Thoracic aorta (tissue), 2 donors: ENCODE results near the gene PRRG2. TPM values are rescaled to one million over a fixed set of nuclear protein-coding genes. Genes with fewer than 3 reads are reported as not detected.

Source experiments
- ATAC-seq: fragments of 150-250 bp; one replicate; pipeline ENCODE4 v1.8.0; 2017; ENCODE audit warnings: low read depth; ENCODE audit not compliant: insufficient number of reproducible peaks, low FRiP score
- DNase-seq: peaks from one replicate; pipeline ENCODE4 v3.0.0-alpha.2; 2020; ENCODE audit warnings: low spot score
- H3K27ac ChIP-seq, 2 donors: fragments of 200-600 bp; sonication (generic); 1 replicate in 1 of 2; 2 replicates in 1 of 2; pipeline ENCODE4 v1.5.1; 2016; ENCODE audit warnings: mild to moderate bottlenecking in 2 of 2, moderate library complexity in 2 of 2
- H3K27me3 ChIP-seq: fragments of 200-600 bp; sonication (generic); replicated peaks from 2 replicates; pipeline ENCODE4 v1.6.0; 2016; ENCODE audit warnings: mild to moderate bottlenecking; ENCODE audit not compliant: insufficient read depth
- H3K36me3 ChIP-seq: fragments of 200-600 bp; sonication (generic); one replicate; pipeline ENCODE4 v1.5.1; 2016
- H3K4me1 ChIP-seq, 2 donors: fragments of 200-600 bp; sonication (generic); 1 replicate in 1 of 2; 2 replicates in 1 of 2; pipeline versions ENCODE4 v1.5.1 to v1.6.0; 2016; ENCODE audit warnings: low read depth in 2 of 2, mild to moderate bottlenecking in 1 of 2; ENCODE audit not compliant: control insufficient read depth in 1 of 2
- H3K4me3 ChIP-seq: fragments of 200-600 bp; sonication (generic); 2 replicates; pipeline ENCODE4 v1.5.1; 2016; ENCODE audit warnings: mild to moderate bottlenecking
- H3K9me3 ChIP-seq: fragments of 200-600 bp; sonication (generic); 2 replicates; pipeline ENCODE4 v1.5.1; 2016
- total RNA-seq, 2 donors: library from RNA; depleted of rRNA; stranded (reverse); fragments of >200 nt; gene quantifications; one replicate each; pipeline versions ENCODE4 v1.1.0 to v1.2.3, GENCODE V29; 2016
- TF ChIP-seq, protein P1 (sequence below): fragments of 200-600 bp; sonication (generic); IDR thresholded peaks from one replicate; pipeline ENCODE4 v1.5.1; 2019; ENCODE audit warnings: antibody characterized with exemption

Gene PRRG2
- total RNA-seq, 2 donors from 2014 or later = not detected

DNA sequence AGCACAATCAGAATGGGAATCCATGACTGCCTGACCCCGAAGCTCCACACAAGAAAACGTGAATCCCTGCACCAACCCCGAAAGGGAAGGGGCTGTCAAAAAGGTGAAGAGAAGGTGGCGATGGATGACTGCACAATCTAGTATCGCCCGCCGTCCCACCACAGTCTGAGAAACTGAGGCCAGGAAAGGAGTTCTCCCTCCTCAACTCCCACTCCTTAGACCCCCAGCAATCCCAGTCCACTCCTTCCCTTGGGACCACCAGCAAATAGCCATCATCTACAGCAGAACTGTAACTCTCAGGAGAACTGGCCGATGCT lies 1.2 kb upstream of the PRRG2 start:
- peak overlapping the region; percentile 77 for H3K4me3 ChIP-seq
- peaks cover 4% of the 10 kb centered on the region for H3K36me3 ChIP-seq
- ATAC-seq (no peak), DNase-seq (no peak)
- no peaks in the 10 kb centered on the region for H3K27me3 ChIP-seq
- peaks cover 9 to 16% of the 10 kb centered on the region in 2 donors for H3K4me1 ChIP-seq
- H3K9me3 ChIP-seq = no peaks in the 10 kb centered on the region
- peak overlapping the region; percentile 23 to 62 for H3K27ac ChIP-seq
- TF ChIP-seq, protein P1, sequence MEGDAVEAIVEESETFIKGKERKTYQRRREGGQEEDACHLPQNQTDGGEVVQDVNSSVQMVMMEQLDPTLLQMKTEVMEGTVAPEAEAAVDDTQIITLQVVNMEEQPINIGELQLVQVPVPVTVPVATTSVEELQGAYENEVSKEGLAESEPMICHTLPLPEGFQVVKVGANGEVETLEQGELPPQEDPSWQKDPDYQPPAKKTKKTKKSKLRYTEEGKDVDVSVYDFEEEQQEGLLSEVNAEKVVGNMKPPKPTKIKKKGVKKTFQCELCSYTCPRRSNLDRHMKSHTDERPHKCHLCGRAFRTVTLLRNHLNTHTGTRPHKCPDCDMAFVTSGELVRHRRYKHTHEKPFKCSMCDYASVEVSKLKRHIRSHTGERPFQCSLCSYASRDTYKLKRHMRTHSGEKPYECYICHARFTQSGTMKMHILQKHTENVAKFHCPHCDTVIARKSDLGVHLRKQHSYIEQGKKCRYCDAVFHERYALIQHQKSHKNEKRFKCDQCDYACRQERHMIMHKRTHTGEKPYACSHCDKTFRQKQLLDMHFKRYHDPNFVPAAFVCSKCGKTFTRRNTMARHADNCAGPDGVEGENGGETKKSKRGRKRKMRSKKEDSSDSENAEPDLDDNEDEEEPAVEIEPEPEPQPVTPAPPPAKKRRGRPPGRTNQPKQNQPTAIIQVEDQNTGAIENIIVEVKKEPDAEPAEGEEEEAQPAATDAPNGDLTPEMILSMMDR = no peak

GRCh38 chr19:49580264-49581006 lies 681 bp upstream of the PRRG2 start, which contains the start of gene NOSIP:
Gene NOSIP (minus strand): TSS chr19:49580556. CDS start chr19:49560691, 19,865 bp downstream.
- H3K27ac ChIP-seq = peak within 1 kb of the TSS; percentile 23 to 62
- DNase-seq (peak; percentile 79), ATAC-seq (peak; percentile 80)
- H3K27me3 ChIP-seq = no peaks in the 10 kb centered on the region
- H3K4me1 ChIP-seq = peaks cover 9 to 16% of the 10 kb centered on the region in 2 donors
- H3K4me3 ChIP-seq = peak within 1 kb of the TSS; percentile 77
- TF ChIP-seq, protein P1 = no peak
- no peaks in the 10 kb centered on the region for H3K9me3 ChIP-seq
- no peaks in the 10 kb centered on the region for H3K36me3 ChIP-seq

GRCh38 chr19:49583239-49583638 lies 2.1 kb downstream of the PRRG2 start:
- H3K27ac ChIP-seq = no peak overlapping the region
- no peak overlapping the region for H3K4me3 ChIP-seq
- TF ChIP-seq, protein P1 = no peak
- H3K4me1 ChIP-seq = peaks cover 9 to 16% of the 10 kb centered on the region in 2 donors
- ATAC-seq (no peak), DNase-seq (no peak)
- no peaks in the 10 kb centered on the region for H3K9me3 ChIP-seq
- no peaks in the 10 kb centered on the region for H3K36me3 ChIP-seq
- no peaks in the 10 kb centered on the region for H3K27me3 ChIP-seq

DNA sequence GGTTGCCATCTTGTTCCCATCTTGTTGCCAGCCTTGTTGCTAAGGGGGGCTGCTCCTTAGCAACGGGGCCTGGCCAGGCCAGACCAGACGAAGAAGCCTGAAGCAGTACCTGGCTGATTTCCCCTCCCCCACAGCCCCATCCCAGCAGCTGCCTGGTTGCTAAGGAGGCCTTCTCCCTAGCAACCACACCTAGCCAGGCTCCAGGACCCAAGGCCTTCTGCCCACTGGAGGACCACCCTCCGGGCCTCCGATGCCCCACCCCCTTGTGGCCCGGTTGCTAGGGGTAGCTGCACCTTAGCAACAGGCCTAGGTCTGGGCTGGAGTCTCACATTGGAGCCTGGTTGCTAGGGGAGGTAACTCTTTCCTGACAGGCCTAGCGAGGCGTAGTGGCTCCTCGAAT lies 3.9 kb downstream of the PRRG2 start:
- no peak for ATAC-seq
- H3K36me3 ChIP-seq = no peaks in the 10 kb centered on the region
- no peak overlapping the region for H3K4me3 ChIP-seq
- no peak for DNase-seq
- peaks cover 5% of the 10 kb centered on the region in 2 donors for H3K4me1 ChIP-seq
- H3K27ac ChIP-seq = no peak overlapping the region
- TF ChIP-seq, protein P1 = no peak
- no peaks in the 10 kb centered on the region for H3K9me3 ChIP-seq
- no peaks in the 10 kb centered on the region for H3K27me3 ChIP-seq

GRCh38 chr19:49587227-49587626 lies 6.1 kb downstream of the PRRG2 start:
- H3K4me3 ChIP-seq = no peak overlapping the region
- H3K27ac ChIP-seq = no peak overlapping the region
- DNase-seq (no peak), ATAC-seq (no peak)
- no peaks in the 10 kb centered on the region for H3K9me3 ChIP-seq
- peaks cover 0 to 4% of the 10 kb centered on the region in 2 donors for H3K4me1 ChIP-seq
- TF ChIP-seq, protein P1 = no peak
- H3K27me3 ChIP-seq = no peaks in the 10 kb centered on the region
- no peaks in the 10 kb centered on the region for H3K36me3 ChIP-seq
